Chondrocyte (in vitro differentiated cells): ENCODE results near the gene SLC49A3. TPM values are rescaled to one million over a fixed set of nuclear protein-coding genes. Genes with fewer than 3 reads are reported as not detected.
A peak's percentile ranks its signal among the peaks of the same experiment; 100 is the strongest.

ENCODE experiments used
- DNase-seq: peaks from one replicate; pipeline ENCODE4 v3.0.0; 2021; ENCODE audit warnings: mixed read lengths, low spot score
- H3K27ac Mint-ChIP-seq: one replicate; pipeline ENCODE4 v1.8.0; 2021; ENCODE audit warnings: mild to moderate bottlenecking, moderate library complexity, mixed read lengths; ENCODE audit not compliant: unreplicated experiment
- H3K27me3 Mint-ChIP-seq: 2 replicates; pipeline ENCODE4 v1.8.0; 2021; ENCODE audit warnings: low read depth, mixed read lengths
- H3K36me3 Mint-ChIP-seq: 2 replicates; pipeline ENCODE4 v1.8.0; 2021; ENCODE audit warnings: low read depth, mixed read lengths
- H3K4me1 Mint-ChIP-seq: 2 replicates; pipeline ENCODE4 v1.8.0; 2021; ENCODE audit warnings: low read depth, mild to moderate bottlenecking, mixed read lengths
- H3K4me3 Mint-ChIP-seq: one replicate; pipeline ENCODE4 v1.8.0; 2021; ENCODE audit warnings: mild to moderate bottlenecking, moderate library complexity, mixed read lengths; ENCODE audit not compliant: unreplicated experiment
- H3K9me3 Mint-ChIP-seq: 2 replicates; pipeline ENCODE4 v1.8.0; 2021; ENCODE audit warnings: low read depth, mixed read lengths
- CTCF ChIP-seq: fragments of 200-600 bp; sonication (generic); IDR thresholded peaks from 2 replicates; pipeline ENCODE4 v1.5.0; 2021; ENCODE audit warnings: antibody characterized with exemption, mild to moderate bottlenecking, moderate library complexity
- total RNA-seq: library from RNA; stranded (reverse); gene quantifications from 3 replicates; pipeline ENCODE4 v1.2.1, GENCODE V29; 2021

The SLC49A3 gene
- total RNA-seq, 1 donor from 2014 or later: 1.3 TPM

DNA sequence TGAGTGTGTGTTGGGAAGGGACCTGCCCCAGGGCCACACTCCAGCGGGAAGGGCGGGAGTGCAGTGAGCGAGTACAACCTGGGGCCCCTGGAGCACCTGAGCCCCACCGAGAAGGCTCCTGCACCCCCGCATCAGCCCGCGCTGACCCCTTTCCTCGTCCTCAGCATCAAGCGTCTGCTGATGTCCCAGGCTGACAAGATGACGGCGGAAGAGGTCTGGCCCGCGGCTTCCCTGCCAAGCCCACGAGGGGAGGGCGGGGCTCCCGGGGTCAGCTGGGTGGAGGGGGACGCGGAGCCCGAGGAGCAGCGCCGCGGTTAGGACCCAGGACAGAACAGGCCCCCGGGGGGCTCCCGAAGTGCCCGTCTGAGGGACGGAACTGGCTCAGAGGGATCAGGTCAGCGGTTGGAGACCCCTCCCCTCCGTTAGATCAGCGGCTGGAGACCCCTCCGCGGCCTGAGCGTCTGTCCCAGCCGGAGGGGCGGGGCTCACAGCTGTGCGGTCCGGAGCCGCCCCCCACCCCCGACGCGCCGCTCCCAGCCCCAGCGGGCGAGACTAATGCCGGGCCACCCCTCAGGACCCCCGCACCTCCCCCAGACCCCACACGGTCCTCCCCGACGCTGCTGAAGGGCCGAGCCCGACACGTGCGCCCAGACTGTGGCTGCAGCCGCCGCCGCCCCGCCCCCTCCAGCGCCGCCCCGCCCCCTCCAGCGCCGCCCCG is 7.9 kb downstream of the SLC49A3 start:
- no peak for DNase-seq

GRCh38 chr4:680551-680927 is 8.4 kb downstream of the SLC49A3 start:
- H3K27me3 Mint-ChIP-seq: no peaks in the 10 kb centered on the region
- H3K4me1 Mint-ChIP-seq: peaks cover 12% of the 10 kb centered on the region
- no peak for DNase-seq
- peak overlapping the region; percentile 61 for H3K4me3 Mint-ChIP-seq
- H3K27ac Mint-ChIP-seq: no peak overlapping the region
- H3K9me3 Mint-ChIP-seq: no peaks in the 10 kb centered on the region
- no peaks in the 10 kb centered on the region for H3K36me3 Mint-ChIP-seq
- no peak for TF ChIP-seq CTCF

More for the DNA sequence above, 7.9 kb downstream of the SLC49A3 start:
- TF ChIP-seq CTCF: no peak
- Mint-ChIP-seq H3K27me3 (no peaks in the 10 kb centered on the region), H3K36me3 (no peaks in the 10 kb centered on the region), H3K4me3 (peak overlapping the region; percentile 61), H3K4me1 (peaks cover 12% of the 10 kb centered on the region), H3K9me3 (no peaks in the 10 kb centered on the region), H3K27ac (no peak overlapping the region)

DNA sequence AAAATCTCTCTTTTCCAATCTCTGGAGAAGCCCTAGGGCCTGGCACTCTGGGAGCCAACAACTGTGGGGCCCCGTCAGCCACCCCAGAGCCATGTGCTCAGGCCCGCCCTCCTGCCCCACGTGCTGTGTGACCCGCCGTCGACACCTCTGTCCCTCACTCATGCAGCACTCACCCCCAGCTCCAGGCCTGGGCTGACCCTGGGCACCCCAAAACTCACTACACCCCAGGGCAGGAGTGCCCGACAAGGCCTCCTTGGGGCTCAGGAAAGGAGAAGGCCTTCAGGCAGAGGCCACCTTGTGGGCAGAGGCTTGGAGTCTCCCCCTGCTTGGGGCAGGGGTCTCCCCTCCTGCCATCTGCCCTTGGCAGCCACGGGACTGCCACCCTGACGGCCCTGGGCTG is 8.9 kb downstream of the SLC49A3 start:
- TF ChIP-seq CTCF: no peak
- DNase-seq: no peak
- H3K4me1 Mint-ChIP-seq: peaks cover 12% of the 10 kb centered on the region
- H3K27ac Mint-ChIP-seq: no peak overlapping the region
- no peaks in the 10 kb centered on the region for H3K27me3 Mint-ChIP-seq
- H3K9me3 Mint-ChIP-seq: no peaks in the 10 kb centered on the region
- H3K4me3 Mint-ChIP-seq: peak overlapping the region; percentile 61
- H3K36me3 Mint-ChIP-seq: no peaks in the 10 kb centered on the region

- no peak for TF ChIP-seq CTCF
- Mint-ChIP-seq H3K9me3 (no peaks in the 10 kb centered on the region), H3K27me3 (no peaks in the 10 kb centered on the region), H3K36me3 (no peaks in the 10 kb centered on the region), H3K4me1 (peaks cover 12% of the 10 kb centered on the region), H3K27ac (no peak overlapping the region), H3K4me3 (no peak overlapping the region)
- no peak for DNase-seq
Observed at GRCh38 chr4:679629-680028, 9.3 kb downstream of the SLC49A3 start.

GRCh38 chr4:679104-679481 is 9.9 kb downstream of the SLC49A3 start:
- DNase-seq: no peak
- H3K27ac Mint-ChIP-seq: no peak overlapping the region
- H3K36me3 Mint-ChIP-seq: no peaks in the 10 kb centered on the region
- no peaks in the 10 kb centered on the region for H3K27me3 Mint-ChIP-seq
- no peak for TF ChIP-seq CTCF
- H3K4me1 Mint-ChIP-seq: peaks cover 12% of the 10 kb centered on the region
- no peaks in the 10 kb centered on the region for H3K9me3 Mint-ChIP-seq
- no peak overlapping the region for H3K4me3 Mint-ChIP-seq
